ENCODE results near the gene LIPT1.

The LIPT1 gene

GRCh38 chr2:99153921-99154604 lies 704 bp upstream of the LIPT1 start:
- peak overlapping the region; percentile 78 for H3K4me3 ChIP-seq (replicated peaks; ENCODE audit: low read depth, low read length)
- no peak for TF ChIP-seq CTCF (IDR thresholded peaks at IDR 0.05; ENCODE audit: low read depth, low read length, missing control alignments)
- DNase-seq (ENCODE audit: extremely low read depth, low read depth): no peak

- H3K4me3 ChIP-seq (replicated peaks; ENCODE audit: low read depth, low read length): no peak overlapping the region
- TF ChIP-seq CTCF (IDR thresholded peaks at IDR 0.05; ENCODE audit: low read depth, low read length, missing control alignments): no peak
- DNase-seq (ENCODE audit: extremely low read depth, low read depth): no peak
Observed at GRCh38 chr2:99156891-99157290, 2.1 kb downstream of the LIPT1 start.

GRCh38 chr2:99158599-99158998 lies 3.8 kb downstream of the LIPT1 start:
- H3K4me3 ChIP-seq (replicated peaks; ENCODE audit: low read depth, low read length): no peak overlapping the region
- DNase-seq (ENCODE audit: extremely low read depth, low read depth): no peak
- no peak for TF ChIP-seq CTCF (IDR thresholded peaks at IDR 0.05; ENCODE audit: low read depth, low read length, missing control alignments)

- no peak for DNase-seq (ENCODE audit: extremely low read depth, low read depth)
- H3K4me3 ChIP-seq (replicated peaks; ENCODE audit: low read depth, low read length): no peak overlapping the region
- TF ChIP-seq CTCF (IDR thresholded peaks at IDR 0.05; ENCODE audit: low read depth, low read length, missing control alignments): no peak
Observed at GRCh38 chr2:99159594-99159993, 4.8 kb downstream of the LIPT1 start.

GRCh38 chr2:99166218-99166617 lies 11.5 kb downstream of the LIPT1 start:
- no peak for DNase-seq (ENCODE audit: extremely low read depth, low read depth)
- TF ChIP-seq CTCF (IDR thresholded peaks at IDR 0.05; ENCODE audit: low read depth, low read length, missing control alignments): no peak
- H3K4me3 ChIP-seq (replicated peaks; ENCODE audit: low read depth, low read length): no peak overlapping the region

GRCh38 chr2:99169534-99169933 lies 14.8 kb downstream of the LIPT1 start:
- TF ChIP-seq CTCF (IDR thresholded peaks at IDR 0.05; ENCODE audit: low read depth, low read length, missing control alignments): no peak
- no peak for DNase-seq (ENCODE audit: extremely low read depth, low read depth)

More at GRCh38 chr2:99169534-99169933, 14.8 kb downstream of the LIPT1 start:
- H3K4me3 ChIP-seq (replicated peaks; ENCODE audit: low read depth, low read length): no peak overlapping the region
